ENCODE results near the gene TRIM68.
A peak's percentile ranks its signal among the peaks of the same experiment; 100 is the strongest.

TRIM68 gene

GRCh38 chr11:4641501-4641900 is 33.5 kb upstream of the TRIM68 start:
- no peak overlapping the region for H2AFZ ChIP-seq (ENCODE audit: low read depth, low read length)
- no peaks in the 10 kb centered on the region for H4K20me1 ChIP-seq (ENCODE audit: insufficient read depth, low read length)
- H3K4me2 ChIP-seq (ENCODE audit: low read length), result no peak overlapping the region
- H3K4me3 ChIP-seq (ENCODE audit: low read length), result no peak overlapping the region
- H3K4me1 ChIP-seq (ENCODE audit: low read length), result peaks cover 4% of the 10 kb centered on the region
- no peaks in the 10 kb centered on the region for H3K79me2 ChIP-seq (ENCODE audit: low read length)
- no peak overlapping the region for H3K27ac ChIP-seq (ENCODE audit: low read length)
- H3K27me3 ChIP-seq (ENCODE audit: low read depth, low read length), result 0 out of 2 replicates have a peak, but pooled peaks cover 5% of the 10 kb centered on the region
- H3K9me3 ChIP-seq (ENCODE audit: insufficient read depth, low read length), result no peaks in the 10 kb centered on the region
- no peak for TF ChIP-seq EZH2phosphoT487 (IDR thresholded peaks at IDR 0.05; ENCODE audit: low read depth)
- no peak for TF ChIP-seq CTCF (IDR thresholded peaks at IDR 0.05; ENCODE audit: low read depth, low read length)
- no peak overlapping the region for H3K9ac ChIP-seq (ENCODE audit: low read length)
- H3K36me3 ChIP-seq (replicated peaks; ENCODE audit: low read depth, low read length), result no peaks in the 10 kb centered on the region

GRCh38 chr11:4639931-4640330 is 31.9 kb upstream of the TRIM68 start:
- no peaks in the 10 kb centered on the region for H4K20me1 ChIP-seq (ENCODE audit: insufficient read depth, low read length)
- H2AFZ ChIP-seq (ENCODE audit: low read depth, low read length), result no peak overlapping the region
- H3K36me3 ChIP-seq (replicated peaks; ENCODE audit: low read depth, low read length), result no peaks in the 10 kb centered on the region
- H3K4me3 ChIP-seq (ENCODE audit: low read length), result no peak overlapping the region
- H3K4me1 ChIP-seq (ENCODE audit: low read length), result peaks cover 4% of the 10 kb centered on the region
- TF ChIP-seq EZH2phosphoT487 (IDR thresholded peaks at IDR 0.05; ENCODE audit: low read depth), result no peak
- no peak for TF ChIP-seq CTCF (IDR thresholded peaks at IDR 0.05; ENCODE audit: low read depth, low read length)
- H3K79me2 ChIP-seq (ENCODE audit: low read length), result no peaks in the 10 kb centered on the region
- no peak overlapping the region for H3K9ac ChIP-seq (ENCODE audit: low read length)
- no peak overlapping the region for H3K27ac ChIP-seq (ENCODE audit: low read length)
- H3K27me3 ChIP-seq (ENCODE audit: low read depth, low read length), result 0 out of 2 replicates have a peak, but pooled peaks cover 9% of the 10 kb centered on the region
- no peak overlapping the region for H3K4me2 ChIP-seq (ENCODE audit: low read length)
- no peaks in the 10 kb centered on the region for H3K9me3 ChIP-seq (ENCODE audit: insufficient read depth, low read length)

- H2AFZ ChIP-seq (ENCODE audit: low read depth, low read length), result peak overlapping the region; percentile 86; the same call in 1 of the 2 replicates
- no peak overlapping the region for H3K27ac ChIP-seq (ENCODE audit: low read length)
- TF ChIP-seq EZH2phosphoT487 (IDR thresholded peaks at IDR 0.05; ENCODE audit: low read depth), result no peak
- TF ChIP-seq CTCF (IDR thresholded peaks at IDR 0.05; ENCODE audit: low read depth, low read length), result no peak
- H3K4me3 ChIP-seq (ENCODE audit: low read length), result peak overlapping the region; percentile 71
- H3K79me2 ChIP-seq (ENCODE audit: low read length), result no peaks in the 10 kb centered on the region
- peak overlapping the region; percentile 91; the same call in 1 of the 2 replicates for H3K4me2 ChIP-seq (ENCODE audit: low read length)
- 0 out of 2 replicates have a peak, but pooled peaks cover 5% of the 10 kb centered on the region for H3K27me3 ChIP-seq (ENCODE audit: low read depth, low read length)
- H3K4me1 ChIP-seq (ENCODE audit: low read length), result peaks cover 4% of the 10 kb centered on the region
- no peak overlapping the region for H3K9ac ChIP-seq (ENCODE audit: low read length)
- no peaks in the 10 kb centered on the region for H3K36me3 ChIP-seq (replicated peaks; ENCODE audit: low read depth, low read length)
- H3K9me3 ChIP-seq (ENCODE audit: insufficient read depth, low read length), result no peaks in the 10 kb centered on the region
- no peaks in the 10 kb centered on the region for H4K20me1 ChIP-seq (ENCODE audit: insufficient read depth, low read length)
These were observed 29.6 kb upstream of the TRIM68 start for GRCh38 chr11:4637662-4638047.

DNA sequence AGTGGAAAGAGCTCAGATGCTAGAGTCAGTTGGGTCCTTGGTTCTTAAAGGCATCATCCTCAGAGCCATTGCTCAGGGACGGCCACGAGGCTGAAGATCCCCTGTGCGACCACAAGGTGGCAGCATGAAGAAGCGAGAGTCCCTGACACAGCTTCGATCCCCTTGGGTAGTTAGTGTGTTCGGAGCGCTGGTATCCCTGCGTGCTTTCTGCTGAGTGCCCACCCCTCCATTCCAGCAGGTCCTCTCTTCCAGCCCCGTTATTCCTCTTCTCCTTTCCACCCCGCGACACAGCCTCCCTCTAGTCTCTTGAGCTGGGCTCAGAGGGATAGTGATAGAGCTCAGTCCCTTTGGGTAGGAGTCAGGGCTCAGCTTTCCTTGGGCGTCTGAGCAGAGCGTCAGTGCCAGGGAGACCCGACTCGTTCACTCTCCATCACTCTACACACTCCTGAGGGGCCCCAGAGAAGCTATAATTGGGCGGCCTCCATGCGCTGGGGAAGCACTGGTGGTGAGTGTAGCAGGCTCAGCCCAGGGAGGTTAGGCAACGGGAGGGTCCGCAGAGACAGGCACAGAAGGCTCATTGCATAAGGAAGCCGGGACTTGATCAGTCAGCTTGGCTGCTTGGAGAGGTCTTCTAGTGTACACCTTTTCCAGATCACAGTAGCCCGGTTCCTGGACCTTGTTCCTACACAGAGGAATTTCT is 29.1 kb upstream of the TRIM68 start, which contains the start of gene OR51D1:
TSS of gene OR51D1 (plus strand) at position 516 of the 700 bp plus-strand sequence. CDS start 2,314 bp downstream, outside the sequence.
- Histone ChIP-seq H3K27me3 (ENCODE audit: low read depth, low read length) (0 out of 2 replicates have a peak, but pooled peaks cover 5% of the 10 kb centered on the region), H3K4me2 (ENCODE audit: low read length) (peak within 1 kb of the TSS; percentile 91)

More for the DNA sequence above, 29.1 kb upstream of the TRIM68 start, which contains the start of gene OR51D1:
- no peaks in the 10 kb centered on the region for H3K79me2 ChIP-seq (ENCODE audit: low read length)
- no peaks in the 10 kb centered on the region for H3K36me3 ChIP-seq (replicated peaks; ENCODE audit: low read depth, low read length)
- H3K4me1 ChIP-seq (ENCODE audit: low read length), result peaks cover 4% of the 10 kb centered on the region
- peak within 1 kb of the TSS; percentile 71 for H3K4me3 ChIP-seq (ENCODE audit: low read length)
- H2AFZ ChIP-seq (ENCODE audit: low read depth, low read length), result peak within 1 kb of the TSS; percentile 86
- TF ChIP-seq EZH2phosphoT487 (IDR thresholded peaks at IDR 0.05; ENCODE audit: low read depth), result no peak
- peak; percentile 86 for TF ChIP-seq CTCF (IDR thresholded peaks at IDR 0.05; ENCODE audit: low read depth, low read length)
- H4K20me1 ChIP-seq (ENCODE audit: insufficient read depth, low read length), result no peaks in the 10 kb centered on the region
- no peak within 1 kb of the TSS for H3K27ac ChIP-seq (ENCODE audit: low read length)
- peak within 1 kb of the TSS; percentile 45 for H3K9ac ChIP-seq (ENCODE audit: low read length)
- no peaks in the 10 kb centered on the region for H3K9me3 ChIP-seq (ENCODE audit: insufficient read depth, low read length)
